ENCODE measurements around the gene AGBL4. TPM values are rescaled to one million over a fixed set of nuclear protein-coding genes. Genes with fewer than 3 reads are reported as not detected.
A peak's percentile ranks its signal among the peaks of the same experiment; 100 is the strongest.

AGBL4 gene
- total and polyA plus RNA-seq, 10 donors = 0.05 to 1.8 (median 0.32) TPM; not detected in 1

- Histone ChIP-seq H3K27ac (no peak overlapping the region), H3K36me3 (no peaks in the 10 kb centered on the region), H3K4me1 (peaks cover 4 to 13% (median 7%) of the 10 kb centered on the region in 6 donors), H3K4me3 (no peak overlapping the region), H3K27me3 (replicated peaks in 1 of 7) (no peaks in the 10 kb centered on the region), H3K9me3 (no peaks in the 10 kb centered on the region)
- TF ChIP-seq CTCF (IDR thresholded peaks at IDR 0.05 in 8 of 11, conservative IDR thresholded peaks at IDR 0.05 in 3 of 11) (no peak), POLR2AphosphoS5 (IDR thresholded peaks at IDR 0.05) (no peak), POLR2A (IDR thresholded peaks at IDR 0.05) (no peak)
- WGBS, 5 donors = 65 to 82% (median 74%) methylated on average over 12 of the region's 12 CpGs
- DNase-seq = no peak
- intact Hi-C loops (cut with DNase I; ENCODE audit: low total_unique reads) = no loop called here
Observed at GRCh38 chr1:48500541-48501450, 1523.0 kb downstream of the AGBL4 start.

GRCh38 chr1:48499211-48499735 is 1524.5 kb downstream of the AGBL4 start:
- TF ChIP-seq POLR2AphosphoS5 (IDR thresholded peaks at IDR 0.05) = no peak
- no peak for TF ChIP-seq POLR2A (IDR thresholded peaks at IDR 0.05)
- TF ChIP-seq CTCF (IDR thresholded peaks at IDR 0.05 in 8 of 11, conservative IDR thresholded peaks at IDR 0.05 in 3 of 11) = no peak
- Histone ChIP-seq H3K27me3 (replicated peaks in 1 of 7) (no peaks in the 10 kb centered on the region), H3K4me3 (no peak overlapping the region), H3K9me3 (no peaks in the 10 kb centered on the region), H3K27ac (no peak overlapping the region), H3K4me1 (peaks cover 4 to 17% (median 9%) of the 10 kb centered on the region in 6 donors), H3K36me3 (no peaks in the 10 kb centered on the region)
- DNase-seq = no peak
- intact Hi-C loops (cut with DNase I; ENCODE audit: low total_unique reads) = loop anchor here (10.0 kb wide), 1 partner anchor 384 kb away; no protein-coding TSS in a partner anchor
- 66 to 76% (median 71%) methylated on average over 8 of the region's 8 CpGs for WGBS, 5 donors

GRCh38 chr1:48498096-48498791 is 1525.5 kb downstream of the AGBL4 start:
- intact Hi-C loops (cut with DNase I; ENCODE audit: low total_unique reads) = loop anchor here (10.0 kb wide), 1 partner anchor 383 kb away; no protein-coding TSS in a partner anchor
- Histone ChIP-seq H3K36me3 (no peaks in the 10 kb centered on the region), H3K27me3 (replicated peaks in 1 of 7) (no peaks in the 10 kb centered on the region), H3K27ac (no peak overlapping the region), H3K4me1 (peaks cover 6 to 27% (median 15%) of the 10 kb centered on the region in 6 donors), H3K4me3 (no peak overlapping the region), H3K9me3 (no peaks in the 10 kb centered on the region)
- DNase-seq = peak; percentile 91
- WGBS, 5 donors = 18 to 24% (median 21%) methylated on average over 15 of the region's 15 CpGs
- TF ChIP-seq POLR2A (IDR thresholded peaks at IDR 0.05) (no peak), CTCF (IDR thresholded peaks at IDR 0.05 in 8 of 11, conservative IDR thresholded peaks at IDR 0.05 in 3 of 11) (peak; percentile 71 to 94 (median 90))
